LoVo (cell line): ENCODE results near the gene RABAC1.
"Not testable (repeated sequence)": the region's sequence is repeated elsewhere in the genome, so short reads cannot be mapped to it uniquely, and the experiment has no call there.

Experiments used
- DNase-seq: peaks from one replicate; pipeline ENCODE4 v3.0.0-alpha.2; 2016; ENCODE audit warnings: low spot score

RABAC1 gene, protein sequence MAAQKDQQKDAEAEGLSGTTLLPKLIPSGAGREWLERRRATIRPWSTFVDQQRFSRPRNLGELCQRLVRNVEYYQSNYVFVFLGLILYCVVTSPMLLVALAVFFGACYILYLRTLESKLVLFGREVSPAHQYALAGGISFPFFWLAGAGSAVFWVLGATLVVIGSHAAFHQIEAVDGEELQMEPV

DNA sequence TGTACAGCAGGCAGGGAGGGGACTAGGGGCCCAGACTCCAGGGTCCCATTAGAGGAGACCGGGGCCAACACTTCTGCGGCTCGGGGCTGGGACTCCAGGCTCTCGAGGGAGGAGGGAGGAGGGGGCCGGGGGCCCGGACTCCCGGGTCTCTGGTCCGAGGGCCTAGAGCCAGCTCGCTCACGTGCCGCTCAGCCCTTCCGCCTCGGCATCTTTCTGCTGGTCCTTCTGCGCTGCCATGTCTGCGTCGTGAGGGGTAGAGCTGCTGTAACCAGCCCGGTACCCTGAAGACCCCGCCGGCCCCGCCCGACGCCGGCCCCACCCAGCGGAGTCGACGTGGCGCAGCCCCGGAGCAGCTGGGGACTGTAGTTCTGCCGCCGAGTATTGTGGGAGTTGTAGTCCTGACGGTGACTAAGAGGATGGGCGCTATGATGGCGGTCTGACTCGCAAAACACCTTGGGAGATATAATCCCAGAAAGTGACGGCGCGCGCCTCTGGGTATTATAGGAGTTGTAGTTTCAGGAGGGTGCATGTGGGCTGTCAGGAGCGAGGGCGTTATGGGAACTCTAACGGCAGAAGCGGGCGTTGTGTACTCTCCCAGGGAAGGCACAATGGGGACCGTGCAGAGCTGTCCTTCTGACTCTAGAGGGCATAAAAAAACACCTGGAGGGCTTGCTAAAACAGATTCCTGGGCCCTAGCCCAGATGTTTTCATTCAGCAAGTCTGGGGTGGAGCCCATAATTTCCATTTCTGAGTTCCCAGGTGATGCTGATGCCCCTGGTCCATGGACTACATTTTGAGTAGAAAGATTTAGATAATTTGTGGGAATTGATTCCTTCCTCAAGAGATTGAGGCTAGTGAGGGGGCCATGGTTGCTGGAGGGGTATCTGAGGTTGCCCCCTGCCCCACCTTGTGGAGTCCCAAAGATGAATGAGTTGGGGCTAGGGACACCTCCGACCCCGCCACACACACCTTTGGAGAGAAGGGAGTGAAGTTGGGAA, at the start of gene RABAC1:
TSS of gene RABAC1 (minus strand) at position 266 of the 998 bp plus-strand sequence. CDS start at position 237, 29 bp downstream.
- peak; percentile 94 for DNase-seq

DNA sequence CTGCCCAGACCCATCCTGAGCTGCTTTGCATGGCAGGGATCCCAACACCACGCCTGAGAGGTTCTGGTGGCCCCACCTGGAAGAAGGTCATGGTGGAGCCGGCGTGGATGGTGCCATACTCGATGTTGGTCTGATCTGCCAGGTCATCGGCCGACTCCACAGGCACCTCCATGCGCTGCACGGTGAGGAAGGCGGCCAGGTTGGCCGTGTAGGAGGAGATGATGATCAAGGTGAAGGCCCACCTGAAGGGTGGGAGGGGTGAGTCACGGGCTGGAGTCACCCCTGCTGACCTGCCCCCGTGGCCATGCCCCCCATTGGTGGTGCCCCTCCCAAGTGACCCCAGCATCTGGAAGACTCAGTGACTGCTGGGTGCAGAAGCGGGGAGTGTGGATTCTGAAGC, 47.4 kb upstream of the RABAC1 start:
- no peak for DNase-seq

DNA sequence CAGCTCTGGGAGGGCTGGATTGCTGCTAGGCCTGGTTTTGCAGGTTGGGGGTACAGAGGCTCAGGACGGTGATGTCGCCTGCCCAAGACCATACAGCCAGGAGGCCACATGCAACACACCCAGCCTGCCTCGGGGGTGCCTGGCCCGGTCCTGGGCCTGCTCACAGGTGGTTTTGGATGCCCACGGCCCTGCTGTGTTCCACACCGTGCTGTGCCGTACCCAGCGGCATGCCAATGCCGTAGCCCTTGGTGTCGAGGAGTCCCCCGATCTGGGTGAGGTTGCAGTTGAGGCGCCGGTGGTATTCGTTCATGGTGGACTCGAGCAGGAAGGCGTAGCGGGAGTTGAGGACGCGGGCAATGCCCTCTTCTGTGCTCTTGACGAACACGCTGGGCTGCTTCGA, 46.4 kb upstream of the RABAC1 start:
- no peak for DNase-seq

DNA sequence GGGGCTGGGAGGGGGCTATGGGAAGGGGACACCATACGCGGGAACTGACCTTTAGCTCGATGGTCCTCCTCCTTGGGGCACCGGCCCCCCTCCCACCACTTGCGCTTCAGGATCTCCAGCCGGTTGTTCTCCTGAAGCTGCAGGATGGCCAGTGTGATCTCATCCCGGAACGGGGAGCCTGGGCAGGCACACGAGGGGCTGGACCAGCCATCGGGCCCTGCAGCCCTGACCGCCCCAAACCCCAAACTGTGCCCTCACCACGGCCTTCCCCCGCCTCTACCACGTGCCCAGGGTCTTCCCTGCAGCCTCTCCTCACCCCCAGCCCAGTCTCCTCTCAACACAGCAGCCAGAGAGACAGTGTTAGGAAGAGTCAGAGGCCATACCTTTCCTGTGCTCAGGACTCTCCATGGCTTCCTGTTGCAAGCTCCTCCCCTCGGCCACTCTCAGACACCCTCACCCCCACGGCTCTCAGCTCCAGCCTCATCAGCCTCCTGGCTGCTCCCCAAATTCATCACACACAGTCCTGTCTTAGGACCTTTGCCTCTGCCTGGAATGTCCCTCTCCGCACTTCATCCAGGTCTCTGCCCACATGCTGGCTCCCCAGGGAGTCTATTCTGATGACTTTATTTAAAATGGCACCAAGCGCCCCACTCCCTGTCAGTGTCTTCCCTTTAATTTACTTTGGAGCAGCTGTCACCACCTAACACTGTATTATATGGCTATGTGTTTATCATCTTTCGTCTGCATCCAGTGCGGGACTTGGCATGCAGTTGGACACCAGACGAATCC, 44.6 kb upstream of the RABAC1 start:
- no peak for DNase-seq

DNA sequence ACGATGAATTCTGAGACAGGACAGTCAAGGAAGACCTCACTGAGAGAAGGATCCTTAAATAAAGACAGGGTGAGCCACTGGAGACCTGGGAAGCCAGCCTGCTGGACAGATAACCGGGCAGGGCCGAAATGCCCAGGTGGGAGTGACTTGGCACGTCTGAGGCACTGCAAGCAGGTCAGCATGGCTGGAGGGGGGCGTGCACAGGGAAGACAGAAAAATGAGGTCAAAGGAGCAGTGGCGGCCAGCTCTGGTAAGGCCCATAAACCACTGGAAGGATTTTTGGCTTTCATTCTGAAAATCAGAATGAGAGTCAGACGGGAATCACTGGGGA, 40.7 kb upstream of the RABAC1 start:
- no peak for DNase-seq

DNA sequence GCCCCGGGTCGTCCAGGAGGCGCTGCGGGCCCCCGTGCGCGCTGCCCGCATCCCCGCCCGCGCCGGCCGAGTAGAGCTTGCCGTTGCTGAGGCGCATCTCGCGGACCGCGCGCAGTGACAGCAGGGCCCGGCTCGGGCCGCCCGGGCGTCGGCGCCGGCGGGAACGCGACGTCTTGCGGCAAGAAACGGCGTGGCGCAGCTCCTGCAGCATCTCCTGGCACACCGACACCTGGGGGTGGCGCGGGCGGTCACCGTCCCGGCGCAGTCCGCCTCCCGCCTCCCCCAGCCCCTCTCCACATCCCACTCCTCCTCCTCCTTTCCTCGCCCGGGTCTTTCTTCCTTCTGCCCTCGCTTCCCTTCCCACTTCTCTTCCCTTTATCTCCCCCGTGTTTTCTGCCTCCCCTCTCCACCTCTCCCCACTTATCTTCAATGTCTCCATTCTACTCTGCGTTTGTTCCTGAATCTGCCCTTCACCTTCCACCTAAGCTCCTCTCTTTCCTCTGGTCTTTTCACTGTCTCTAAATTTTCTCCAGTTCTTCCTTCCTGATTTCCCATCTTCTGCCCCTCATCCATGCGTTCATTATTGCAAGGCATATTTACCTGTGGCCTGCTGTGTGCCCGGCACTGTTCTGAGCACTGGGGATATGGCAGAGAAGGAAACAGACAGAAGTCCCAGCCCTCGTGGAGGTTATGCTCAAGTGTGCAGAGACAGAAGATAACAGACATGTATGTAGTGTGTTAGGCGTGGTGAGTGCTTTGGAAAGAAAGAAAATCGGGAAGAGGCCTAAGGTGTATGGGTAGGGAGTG, 40.2 kb upstream of the RABAC1 start:
- no peak for DNase-seq

DNA sequence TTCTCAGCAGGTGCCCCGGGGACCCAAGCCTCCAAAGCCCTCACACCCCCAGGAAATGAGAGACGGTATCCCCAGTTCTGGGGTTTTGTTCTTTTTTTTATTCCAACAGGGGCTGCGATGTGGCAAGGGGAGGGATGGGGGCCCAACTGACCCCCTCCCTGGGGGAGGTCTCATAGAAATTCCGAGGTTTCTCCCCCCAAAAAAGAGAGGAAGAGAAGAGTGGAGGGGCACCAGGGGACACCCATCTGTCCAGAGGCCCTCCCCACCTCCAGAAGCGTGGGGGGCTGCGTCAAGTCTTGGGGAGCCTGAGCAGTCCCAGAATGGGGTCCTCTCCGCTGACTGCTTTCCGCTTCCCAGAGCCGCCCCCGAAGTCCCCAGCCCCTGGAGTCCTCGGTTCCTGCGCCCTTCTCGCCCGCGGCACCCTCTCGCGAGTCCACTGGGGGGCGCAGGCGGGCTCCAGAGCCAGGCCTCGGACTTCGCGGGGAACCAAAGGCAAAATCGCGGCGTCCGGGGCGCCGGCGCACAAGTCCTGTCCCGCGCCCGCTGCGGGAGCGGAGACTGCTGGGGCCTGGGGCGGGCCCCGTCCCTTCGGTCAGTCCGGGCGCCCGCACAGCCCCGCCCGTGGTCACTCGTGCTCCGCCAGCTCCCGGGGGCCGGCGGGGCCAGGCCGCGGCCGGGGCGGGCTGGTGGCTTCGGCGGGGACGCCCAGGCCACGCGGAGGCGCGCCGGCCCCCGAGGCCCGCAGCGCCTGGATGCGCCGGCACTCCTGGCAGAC, 39.3 kb upstream of the RABAC1 start:
- DNase-seq: no peak

DNA sequence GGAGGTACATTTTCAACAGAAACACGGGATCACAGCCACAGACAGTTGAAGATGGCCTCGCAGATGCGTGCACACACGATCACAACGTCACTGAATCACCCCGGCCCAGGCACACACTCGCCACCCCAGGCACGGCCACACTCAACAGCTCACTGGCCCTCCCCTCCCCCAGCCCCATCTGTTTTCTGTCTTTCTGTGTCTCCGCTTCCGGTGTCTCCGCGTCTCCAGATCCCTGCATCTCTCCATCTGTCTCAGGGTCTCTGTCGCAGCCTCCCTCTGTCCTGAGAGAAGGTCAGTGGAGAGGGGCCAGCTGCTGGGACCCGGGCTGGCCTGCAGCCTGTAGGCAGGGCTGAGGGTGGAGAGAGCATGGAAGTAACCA, 38.7 kb upstream of the RABAC1 start:
- DNase-seq: no peak

DNA sequence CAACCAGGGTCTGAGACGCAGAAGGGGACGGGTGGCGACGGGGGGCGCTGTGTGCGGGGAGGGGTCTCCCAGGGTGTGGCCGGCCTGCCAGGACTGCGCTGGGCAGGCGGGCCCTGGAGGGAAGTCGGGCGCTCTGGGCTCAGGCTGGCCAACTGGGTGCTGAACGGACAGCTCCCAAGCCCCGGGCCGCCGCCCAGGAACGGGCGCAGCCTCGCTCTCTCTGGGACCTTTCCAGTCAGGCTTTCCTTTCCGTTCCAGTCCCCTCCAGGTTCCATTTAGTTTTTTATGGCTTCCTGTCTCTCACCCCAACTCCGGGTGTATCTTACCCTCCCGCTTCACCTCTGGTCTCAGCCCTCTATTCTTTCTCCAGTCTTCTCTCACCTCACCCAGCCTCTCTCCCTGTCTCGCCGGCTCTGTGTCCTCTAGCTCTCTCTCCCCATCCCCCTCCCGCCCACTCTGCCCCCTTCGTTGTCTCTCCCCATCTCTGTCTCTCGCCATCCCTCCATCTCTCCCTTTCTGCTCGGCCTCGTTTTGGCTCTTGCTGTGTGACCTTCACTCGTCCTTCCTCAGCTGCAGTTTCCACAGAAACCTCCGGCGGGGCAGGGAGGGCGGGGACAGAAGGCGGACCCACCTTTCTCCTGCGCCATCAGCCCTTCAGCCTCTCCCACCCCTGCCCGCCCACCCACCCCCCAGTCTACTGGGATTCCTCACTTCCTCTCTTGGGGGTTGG, 38.2 kb upstream of the RABAC1 start:
- DNase-seq: peak; percentile 53

DNA sequence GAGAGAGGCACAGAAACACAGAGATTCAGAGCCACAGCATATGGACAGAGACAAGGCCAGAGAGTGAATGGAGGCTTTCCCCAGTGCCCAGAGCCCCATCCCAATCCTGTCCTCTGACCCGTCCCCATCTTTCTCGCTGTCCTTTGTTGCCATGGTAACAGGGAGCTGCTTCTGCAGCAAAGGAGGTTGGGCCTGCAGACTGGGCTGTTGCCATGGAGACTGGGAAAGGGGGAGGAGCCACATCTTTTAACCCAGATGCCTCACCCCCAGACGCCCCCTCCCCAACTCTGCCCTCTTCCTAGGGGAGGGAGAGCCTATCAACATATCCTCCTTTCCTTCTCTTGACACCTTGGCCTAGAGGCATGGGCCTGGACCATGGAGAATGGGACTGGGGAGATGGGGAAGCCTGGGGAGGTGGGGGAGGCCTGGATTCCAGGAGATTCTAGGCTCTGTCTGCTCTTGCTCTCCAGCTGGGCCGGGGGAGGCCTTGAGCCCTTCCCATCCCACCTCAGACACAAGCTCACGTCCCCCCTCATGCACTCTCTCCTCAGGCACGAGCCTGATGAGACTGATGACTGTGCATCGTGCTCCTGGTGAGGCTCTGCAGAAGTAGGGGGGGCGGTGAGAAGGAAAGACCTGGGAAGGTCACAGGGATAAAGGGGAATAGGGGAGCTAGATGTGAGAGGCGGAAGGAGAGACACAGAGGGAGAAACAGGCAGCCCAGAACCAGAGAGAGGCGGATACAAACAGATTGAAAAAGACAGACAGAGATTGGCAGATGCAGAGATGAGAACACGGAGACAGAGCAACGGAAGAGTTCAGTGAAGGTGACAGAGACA, 37.1 kb upstream of the RABAC1 start:
- no peak for DNase-seq

DNA sequence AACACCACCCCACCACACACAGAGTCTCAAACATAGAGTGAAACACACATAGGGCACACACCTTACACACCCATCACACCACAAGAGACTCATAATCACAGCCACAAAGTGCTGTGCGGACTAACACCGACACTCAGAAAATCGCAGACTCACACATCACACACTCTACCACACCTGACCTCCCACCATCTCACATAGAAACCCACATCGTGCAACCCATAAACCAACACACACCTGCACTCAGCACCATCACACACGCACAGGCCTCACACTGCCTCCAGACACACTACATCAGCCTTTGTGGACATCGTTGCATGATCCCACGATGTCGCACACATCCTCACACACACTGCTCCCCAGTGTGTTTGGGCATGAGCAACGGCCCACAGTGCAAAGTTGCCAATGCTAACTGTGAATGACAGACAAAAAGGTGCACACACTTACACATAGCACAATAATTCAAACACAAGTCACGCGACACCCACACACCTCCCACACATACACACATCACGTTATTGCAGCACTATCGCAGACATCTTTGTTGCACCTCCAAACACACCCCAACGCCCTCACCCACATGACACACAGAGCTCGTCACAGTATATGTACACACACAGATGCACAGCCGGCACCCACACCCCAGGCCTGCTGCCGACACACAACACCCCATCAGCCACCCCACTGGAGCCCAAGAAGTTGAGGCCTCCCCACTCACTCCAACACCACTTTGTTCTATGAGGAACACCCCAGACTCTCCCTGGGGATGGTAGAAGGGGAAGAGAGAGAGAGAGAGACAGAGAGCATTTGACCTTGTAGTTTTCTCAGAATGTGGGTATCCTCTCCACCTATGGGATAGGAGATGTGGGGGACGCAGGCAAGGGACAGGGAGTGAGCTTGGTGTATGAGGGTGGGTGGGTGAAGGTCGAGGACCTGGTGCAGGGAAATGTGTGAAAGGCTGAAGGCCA, 36.2 kb upstream of the RABAC1 start:
- no peak for DNase-seq

DNA sequence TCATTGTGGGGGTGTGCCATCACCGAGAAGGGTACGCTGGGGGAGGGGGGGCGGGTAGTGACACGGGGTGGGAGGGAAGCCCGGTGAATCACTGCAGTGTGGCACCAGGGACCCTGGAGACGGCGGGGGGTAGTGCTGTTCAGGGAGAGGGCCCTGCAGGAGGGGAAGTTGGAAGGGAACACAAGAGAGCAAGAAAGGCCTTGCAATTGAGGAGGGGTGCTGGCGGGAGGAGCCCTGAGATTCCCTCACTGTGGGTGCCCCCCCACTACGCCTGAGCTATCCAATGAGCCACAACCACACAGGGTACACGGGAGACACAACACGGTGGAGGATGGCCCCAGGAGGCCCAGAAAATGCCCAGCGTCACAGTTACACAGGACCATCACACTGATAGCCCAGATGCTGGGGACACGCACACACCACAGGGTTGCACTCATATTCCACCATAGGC, 35.4 kb upstream of the RABAC1 start:
- no peak for DNase-seq

DNA sequence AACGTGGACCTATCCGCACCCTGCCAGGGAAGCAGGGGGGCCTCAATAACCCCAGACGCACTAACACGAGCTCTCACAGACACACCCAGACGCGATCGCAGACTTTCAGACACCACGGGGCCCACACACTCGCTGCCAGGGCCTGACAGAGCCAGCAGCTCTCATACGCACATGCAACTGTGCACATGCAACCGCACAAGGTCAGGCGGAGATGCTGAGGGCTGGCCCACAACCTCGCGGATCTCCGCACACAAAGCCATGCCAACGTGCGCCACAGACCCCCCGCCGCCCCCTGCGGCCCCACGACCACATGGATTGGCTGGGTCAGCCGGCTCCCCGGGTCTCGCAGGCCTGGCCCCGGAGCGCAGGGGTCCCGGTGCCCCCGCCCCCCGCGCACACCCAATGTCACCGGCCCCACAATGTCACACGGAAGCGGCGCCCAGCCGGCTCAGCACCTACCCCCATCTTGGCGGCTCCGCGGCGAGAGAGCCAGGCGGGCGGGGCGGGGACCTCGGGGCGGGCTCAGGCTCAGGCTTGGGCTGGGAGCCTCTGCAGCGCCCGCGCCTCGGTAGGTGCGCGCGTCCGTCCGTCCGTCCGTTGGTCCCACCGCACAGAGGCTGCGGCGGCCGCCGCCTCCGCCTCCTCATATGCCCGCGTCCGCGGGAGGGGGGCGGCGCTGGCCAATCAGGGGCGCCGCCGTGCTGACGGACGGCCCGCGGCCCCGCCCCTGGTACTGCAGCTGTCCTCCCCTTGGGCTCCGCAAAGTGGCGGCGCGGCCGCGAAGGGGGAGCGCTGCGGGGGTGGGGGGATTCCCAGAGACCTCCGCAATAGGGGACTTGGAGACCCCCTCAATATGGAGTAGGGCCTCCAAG, 34.7 kb upstream of the RABAC1 start, which contains the start of gene ATP1A3:
TSS of gene ATP1A3 (minus strand) at position 619 of the 872 bp plus-strand sequence. CDS start at position 465, 154 bp downstream.
- peak; percentile 72 for DNase-seq

DNA sequence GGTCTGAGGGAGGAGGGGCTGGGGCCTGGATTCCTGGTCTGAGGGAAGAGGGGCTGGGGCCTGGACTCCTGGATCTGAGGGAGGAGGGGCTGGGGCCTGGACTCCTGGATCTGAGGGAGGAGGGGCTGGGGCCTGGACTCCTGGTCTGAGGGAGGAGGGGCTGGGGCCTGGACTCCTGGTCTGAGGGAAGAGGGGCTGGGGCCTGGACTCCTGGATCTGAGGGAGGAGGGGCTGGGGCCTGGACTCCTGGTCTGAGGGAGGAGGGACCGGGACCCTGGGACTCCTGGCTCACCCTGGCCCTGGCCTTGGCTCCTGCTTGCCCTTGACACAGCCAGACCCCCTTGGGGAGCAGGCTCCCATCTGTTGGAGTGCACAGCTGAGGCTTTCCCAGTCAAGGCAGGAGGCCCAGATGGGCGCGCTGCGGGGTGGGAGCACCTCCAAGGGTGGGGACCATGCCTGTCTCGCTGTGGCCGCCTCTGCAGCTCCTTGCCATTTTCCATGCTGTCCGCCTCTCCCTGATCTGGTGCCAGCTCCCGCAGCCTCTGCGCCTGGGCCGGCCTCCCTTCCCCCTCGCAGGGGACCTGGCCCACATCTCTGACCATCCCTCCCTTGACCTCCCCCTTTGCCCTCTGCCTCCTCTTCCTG, 32.9 kb upstream of the RABAC1 start:
- DNase-seq: not testable (repeated sequence)

DNA sequence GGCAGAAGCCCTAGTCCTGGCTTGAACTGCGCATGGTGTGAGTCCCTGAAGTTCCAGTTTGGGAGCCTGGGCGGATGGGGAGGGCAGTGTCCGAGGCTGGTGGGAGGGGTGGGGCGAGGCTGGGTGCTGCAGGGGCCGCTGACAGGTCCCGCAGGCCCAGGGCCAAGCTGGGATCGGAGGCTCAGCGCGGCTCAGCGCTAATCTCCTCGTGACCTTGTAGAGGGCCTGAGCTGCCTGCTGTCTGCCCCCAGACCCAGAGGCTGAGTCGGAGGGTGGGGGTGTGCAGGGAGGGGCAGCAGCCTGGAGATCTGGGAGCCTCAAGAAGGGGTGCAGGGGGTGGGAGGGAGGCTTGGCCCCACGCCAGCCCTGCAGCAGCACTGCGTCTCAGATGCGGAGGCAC, 31.9 kb upstream of the RABAC1 start:
- no peak for DNase-seq

DNA sequence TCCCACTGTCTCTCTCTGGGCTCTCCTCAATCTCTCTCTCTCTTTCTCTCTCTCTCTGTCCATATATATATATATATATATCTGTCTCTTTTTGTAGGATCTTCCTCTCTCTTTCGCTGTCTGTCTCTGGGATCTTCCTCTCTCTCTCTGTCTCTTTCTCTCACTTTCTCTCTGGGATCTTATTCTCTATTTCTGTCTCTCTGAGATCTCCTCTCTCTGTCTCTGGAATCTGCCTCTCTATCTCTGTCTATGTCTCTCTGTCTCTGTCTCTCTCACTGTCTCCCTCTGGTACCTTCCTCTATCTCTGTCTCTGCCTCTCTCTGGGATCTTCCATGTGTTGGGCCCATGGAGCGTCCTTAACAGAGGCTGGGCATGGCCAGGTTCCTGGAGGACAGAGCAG, 31.5 kb upstream of the RABAC1 start:
- DNase-seq: no peak

DNA sequence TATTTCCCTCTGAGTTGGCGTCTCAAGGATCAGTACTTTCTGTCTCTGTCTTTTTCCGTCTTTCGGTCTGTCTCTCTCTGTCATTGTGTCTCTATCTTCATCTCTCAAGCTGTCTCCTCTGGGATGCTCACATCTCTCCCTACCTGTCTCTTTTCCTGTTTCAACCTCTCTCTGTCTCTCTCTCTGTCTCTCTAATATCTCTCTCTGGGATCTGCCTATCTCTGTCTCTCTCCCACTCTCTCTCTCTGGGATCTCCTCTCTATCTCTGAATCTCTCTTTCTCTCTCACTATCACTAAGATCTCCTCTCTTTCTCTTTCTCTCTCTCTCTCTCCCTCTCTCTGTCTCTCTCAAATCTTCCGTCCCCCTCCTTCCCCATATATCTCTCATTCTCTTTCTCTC, 30.9 kb upstream of the RABAC1 start:
- DNase-seq: no peak
